NCI-H82 treated with DMSO at 0.1 percent for 48 hours (cell line): ENCODE data around the gene KLHDC4.

ENCODE experiments used
- DNase-seq: peaks from one replicate; lab custom pipeline; 2025; ENCODE audit not compliant: unreplicated experiment; lab: John Stamatoyannopoulos, UW

KLHDC4 gene

DNA sequence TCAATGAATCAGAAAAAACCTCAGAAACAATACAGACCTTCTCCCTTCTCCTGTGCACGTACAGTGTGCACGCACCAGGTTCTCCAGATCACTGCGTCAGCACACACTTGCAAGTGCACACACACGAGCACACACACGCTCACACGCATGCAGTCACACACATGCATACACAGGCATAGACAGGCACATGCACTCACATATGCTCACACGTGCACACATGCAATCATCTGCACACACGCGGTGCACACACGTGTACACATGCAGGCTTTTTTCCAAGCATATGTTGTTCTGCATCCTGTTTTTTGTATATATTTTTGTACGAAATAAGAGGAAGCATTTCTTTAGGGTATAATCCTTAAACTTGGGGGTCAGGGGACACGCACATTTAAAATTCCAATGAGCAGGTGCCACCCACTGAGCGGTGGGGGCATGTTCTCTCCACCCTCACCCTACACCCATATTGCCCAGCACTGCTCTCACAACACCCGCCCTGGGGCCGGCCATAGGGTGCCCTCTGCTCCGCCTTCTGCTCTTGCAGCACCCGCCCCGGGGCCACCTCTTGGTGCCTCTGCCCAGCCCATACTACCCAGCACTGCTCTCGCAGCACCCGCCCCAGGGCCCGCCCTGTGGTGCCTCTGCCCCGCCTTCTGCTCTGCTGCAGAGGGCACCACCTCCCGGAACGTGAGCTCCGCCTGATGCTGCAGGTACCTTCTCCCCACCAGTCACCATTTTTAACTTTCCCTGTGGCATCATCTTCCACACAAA lies 20.9 kb downstream of the KLHDC4 start:
- no peak for DNase-seq

DNA sequence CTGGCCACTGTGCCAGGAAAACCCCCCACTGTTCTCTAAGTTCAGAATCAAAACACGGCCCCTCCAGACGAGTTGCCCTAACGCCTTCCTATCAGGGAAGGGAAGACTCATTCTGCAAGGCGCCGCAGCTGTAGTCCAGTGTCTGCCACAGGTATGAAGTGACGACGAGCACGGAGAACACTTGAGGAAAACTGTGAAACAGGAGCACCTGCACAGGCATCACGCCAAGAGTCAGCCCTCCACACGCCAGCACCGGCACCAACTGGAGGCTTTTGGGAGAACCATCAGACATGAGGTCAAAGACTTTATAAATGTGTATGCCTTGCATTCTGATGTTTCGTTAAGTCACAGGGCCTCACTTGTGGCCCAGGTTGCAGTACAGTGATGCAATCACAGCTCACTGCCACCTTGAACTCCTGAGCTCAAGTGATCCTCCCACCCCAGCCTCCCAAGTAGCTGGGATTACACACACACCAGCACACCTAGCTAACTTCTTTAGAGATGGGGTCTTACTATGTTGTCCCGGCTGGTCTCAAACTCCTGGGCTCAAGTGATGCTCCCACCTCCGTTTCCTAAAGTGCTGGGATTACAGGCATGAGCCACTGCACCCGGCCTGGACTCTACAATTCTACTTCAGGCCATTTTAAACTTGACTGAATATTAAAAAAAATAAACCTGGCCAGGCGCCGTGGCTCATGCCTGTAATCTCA lies 22.9 kb downstream of the KLHDC4 start:
- DNase-seq = no peak

DNA sequence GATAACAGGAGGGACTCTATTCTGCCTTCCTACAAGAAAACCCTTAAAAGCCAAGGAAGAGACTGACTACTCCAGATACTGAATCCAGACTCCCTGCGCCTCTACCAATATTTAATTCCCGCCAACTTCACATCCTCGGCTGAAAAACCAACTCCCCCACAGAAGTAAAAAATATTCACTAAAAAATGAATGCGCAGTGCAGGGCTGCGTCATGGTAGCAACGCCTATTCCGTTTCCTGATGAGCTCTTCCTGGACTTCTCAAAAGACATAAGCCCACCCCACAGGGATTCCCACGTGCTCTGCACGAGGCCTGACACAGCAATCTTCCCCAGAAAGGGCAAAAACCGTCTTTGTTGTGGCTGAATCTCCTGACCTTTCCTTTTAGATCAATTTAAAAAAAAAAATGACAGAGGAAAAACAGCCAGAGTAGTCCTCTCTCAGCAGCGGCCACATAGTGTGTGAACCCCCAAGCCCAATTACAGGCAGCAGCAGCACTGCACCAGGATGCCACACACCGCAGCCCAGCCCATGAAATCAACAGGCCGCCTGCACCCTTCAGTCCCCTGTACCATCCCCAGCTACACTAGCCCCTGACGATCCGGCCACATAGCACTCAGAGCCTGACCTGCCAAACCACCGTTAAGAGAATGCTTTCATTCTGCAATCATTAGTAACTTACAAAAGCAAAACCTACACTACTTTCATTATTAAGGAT lies 23.9 kb downstream of the KLHDC4 start:
- no peak for DNase-seq

DNA sequence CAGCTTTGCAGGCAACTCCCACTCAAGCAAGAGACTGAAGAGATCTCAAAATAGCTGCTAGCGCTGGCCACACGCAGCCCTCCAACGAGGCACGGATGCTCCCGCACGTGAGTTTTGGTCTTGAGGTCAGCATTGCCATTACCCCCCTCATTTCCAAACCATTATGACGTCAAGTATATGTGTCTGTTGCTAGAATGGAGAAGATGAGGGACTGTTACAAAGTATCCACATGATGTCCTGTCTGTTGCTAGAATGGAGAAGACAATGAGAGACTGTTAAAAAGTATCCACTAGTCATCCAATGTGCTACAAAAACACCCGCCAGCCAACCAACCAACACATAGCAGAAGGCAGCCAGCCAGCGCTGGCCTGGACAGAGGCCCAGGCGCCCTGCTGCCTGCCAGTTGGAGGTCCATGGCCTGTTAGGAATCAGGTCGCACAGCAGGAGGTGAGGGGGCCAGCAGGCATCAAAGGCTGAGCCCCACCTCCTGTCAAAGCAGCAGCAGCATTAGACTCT lies 24.8 kb downstream of the KLHDC4 start:
- no peak for DNase-seq

DNA sequence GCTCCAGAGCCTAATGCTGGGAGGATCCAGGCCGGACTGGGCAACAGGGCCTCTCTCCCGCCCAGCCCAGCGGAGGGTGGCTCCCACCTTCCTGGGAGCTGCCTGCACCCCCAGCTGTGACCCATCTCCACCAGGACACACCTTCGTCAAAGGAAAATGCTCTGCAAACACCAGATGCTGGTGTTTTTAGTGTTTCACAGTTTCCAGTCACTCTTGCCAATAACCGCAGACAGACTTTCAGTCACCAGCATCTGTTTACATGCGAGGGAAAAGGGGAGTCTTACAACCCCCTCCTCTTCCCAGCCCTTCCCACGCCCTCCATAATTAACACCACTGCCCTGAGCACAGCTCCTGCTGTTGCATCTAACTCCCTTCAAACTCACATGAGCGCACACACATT lies 25.3 kb downstream of the KLHDC4 start:
- DNase-seq = no peak

DNA sequence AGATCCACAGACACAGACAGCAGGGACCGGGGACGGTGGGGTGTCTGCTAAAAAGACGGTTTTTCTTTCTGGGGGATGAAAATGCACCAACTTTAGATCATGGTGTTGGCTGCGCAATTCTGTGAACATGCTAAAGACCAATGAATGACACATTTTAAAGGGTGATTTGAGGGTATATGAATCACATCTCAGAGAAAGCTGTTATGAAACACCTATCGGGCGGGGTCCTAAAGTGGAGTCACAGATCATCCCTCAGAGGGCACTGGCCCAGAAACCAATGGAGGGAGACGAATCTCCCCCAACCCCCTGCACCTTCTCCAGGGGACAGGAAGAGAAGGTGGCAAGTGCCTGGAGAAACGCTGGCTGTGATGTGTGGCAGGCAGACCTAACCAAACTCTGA lies 26.0 kb downstream of the KLHDC4 start:
- DNase-seq = no peak

DNA sequence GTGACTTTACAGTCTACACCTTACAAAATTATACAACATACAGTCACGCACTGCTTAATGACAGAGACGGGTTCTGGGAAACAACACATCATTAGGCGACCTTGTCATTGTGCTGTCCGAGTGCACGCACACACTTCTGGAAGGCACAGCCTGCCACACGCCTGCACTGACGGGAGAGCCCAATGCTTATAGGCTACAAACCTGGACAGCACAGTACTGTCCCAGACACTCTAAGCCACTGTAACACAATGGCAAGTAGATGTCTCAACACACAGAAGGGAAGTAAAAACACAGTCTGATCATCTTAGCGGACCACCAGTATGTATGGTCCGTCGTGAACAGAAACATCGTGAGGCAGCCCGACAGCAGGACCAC lies 29.8 kb downstream of the KLHDC4 start:
- DNase-seq = no peak

DNA sequence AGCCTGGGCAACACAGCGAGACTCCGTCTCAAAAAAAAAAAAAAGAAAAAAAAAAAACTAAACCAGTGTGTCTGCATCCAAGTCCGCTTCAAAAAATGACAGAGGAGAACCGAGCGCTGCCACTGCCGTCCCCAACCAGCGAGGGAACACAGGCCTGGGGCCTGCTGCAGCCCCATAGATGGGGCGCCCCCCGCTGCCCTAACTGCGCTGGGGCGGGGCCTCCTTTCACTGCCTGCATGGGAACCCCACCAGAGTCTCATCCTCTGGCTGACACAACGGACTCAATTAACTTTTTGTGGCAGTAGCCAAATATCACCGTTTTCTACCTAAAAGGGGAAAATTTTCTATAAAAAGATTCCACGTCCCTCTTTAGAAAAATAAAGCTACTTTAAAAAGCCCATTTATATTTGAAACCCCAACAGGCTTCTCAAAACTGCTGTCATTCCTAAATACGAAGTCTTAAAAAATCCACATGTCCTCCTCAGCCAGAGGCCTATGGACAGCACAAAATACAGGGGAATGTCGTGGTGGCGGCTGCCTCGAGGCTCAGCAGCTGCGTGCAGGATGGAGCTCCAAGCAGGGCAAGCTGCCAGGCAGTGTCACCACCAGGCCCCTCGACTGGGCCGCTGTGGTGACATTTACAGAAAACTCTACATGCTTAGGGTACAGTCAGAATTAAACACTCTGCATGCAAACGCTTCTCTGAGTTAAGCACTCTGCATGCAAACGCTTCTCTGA lies 30.3 kb downstream of the KLHDC4 start:
- no peak for DNase-seq

DNA sequence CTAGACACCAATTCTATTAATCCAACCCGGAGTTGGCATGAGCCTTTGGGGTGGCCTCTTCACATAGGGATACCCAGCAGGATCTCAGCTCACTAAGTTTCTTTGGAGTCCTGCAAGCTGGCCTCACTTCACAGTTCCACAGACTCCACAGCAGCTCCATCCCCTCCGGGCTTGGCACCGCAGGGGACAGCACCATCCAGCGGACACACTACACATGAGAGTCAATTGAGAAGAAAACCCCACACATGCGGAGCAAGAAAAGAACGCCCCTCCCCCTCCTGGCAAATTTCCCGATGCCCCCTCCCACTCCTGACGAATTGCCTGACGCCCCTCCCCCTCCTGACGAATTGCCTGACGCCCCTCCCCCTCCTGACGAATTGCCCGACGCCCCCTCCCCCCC lies 31.1 kb downstream of the KLHDC4 start:
- no peak for DNase-seq

DNA sequence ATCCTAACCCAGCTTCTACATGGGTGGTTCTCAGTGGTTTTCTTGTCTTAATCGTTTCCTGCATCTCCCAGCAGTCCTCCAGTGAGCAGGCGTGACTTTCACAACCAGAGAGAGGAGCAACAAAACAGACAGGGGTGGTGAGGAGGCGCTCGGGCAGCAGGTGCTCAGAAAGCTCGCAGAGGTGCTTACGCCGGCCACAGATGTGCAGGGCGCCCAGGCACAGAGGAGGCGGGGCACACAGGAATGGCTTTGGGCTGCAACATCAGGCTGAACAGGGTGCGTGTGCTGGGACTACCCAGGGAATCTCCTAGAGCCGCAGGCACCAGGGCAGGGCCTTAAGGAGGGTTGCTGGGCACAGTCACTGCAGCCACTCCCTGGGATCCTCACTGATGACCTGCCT lies 32.6 kb downstream of the KLHDC4 start:
- no peak for DNase-seq

DNA sequence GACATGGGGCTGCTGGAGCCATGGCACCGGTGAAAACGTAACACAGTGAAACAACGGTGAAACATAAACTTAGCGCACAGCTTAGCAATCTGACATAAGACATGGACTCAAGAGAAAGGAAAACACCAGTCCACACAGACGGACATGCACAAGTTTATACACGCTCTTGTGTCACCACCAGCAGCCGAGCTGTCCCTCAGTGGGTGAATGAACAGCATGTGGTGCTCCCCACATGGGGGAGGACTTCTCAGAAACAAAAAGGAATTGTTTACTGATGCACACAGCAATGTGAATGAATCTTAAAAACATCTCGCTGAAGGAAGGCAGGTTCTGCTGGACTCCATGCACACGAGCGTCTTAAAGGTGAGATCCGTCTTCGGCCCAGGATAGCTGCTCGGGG lies 34.2 kb downstream of the KLHDC4 start:
- DNase-seq = no peak

DNA sequence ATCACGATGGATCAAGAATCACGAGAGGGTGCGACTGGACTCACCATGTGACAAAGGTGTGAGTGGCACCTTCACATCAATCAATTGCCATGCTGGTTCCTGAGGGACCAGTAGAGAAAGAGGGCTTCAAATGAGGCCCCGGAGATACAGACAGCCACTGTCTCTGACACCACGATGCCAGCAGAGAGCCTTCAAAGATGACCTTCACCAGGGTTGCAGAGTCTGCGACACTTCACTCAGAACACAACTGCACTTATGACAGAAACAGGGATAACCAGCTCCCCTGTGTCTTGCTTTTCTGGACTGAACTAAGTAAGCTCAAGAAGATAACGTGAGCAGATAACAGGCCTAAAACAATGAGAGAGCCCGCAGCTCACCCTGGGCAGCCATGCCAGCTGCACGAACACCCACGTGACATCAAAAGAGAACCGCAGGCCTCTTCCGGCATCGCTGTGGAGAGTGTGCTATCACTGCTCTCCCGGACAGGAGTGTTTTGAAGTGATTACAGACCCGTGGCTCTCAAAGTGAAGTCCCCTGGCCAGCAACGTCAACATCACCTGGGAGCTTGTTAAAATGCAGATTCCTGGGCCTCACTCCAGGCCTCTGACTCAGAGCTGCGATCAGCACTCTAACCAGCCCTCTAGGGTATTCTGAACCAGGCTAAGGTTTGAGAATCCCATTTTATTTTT lies 36.4 kb downstream of the KLHDC4 start:
- no peak for DNase-seq

DNA sequence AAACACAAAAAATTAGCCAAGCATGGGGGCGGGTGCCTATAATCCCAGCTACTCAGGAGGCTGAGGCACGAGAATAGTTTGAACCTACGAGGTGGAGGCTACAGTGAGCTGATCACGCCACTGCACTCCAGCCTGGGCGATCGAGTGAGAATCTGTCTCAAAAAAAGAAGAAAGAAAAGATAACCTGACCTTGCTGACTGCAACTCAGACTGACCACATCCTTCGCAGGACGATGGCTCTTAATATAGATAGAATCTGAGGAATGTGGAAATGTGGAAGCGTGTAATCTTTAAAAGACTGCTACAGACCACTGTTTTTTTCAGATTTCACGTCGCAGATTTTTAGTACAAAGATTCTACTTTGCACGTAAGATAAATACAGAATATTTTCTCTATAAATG lies 37.8 kb downstream of the KLHDC4 start:
- no peak for DNase-seq

DNA sequence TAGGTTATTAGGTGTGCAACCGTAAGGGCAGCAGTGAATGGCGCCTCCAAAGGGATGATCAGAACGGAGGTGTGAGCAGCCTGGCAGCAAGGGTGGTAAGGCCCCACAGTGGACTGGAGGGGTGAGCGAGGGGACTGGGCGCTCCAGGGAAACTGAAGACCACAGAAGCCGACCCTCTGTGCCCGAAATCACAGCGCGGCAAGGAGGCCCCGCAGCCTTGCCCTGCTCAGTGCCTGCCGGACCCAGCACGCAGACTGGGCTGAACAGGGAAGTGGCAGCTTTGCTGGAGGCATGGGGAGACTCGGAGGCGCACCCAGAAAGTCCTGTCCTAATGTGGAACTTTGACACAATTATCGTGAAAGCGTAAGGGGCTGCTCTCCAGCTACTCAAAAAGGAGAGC lies 38.4 kb downstream of the KLHDC4 start:
- no peak for DNase-seq

DNA sequence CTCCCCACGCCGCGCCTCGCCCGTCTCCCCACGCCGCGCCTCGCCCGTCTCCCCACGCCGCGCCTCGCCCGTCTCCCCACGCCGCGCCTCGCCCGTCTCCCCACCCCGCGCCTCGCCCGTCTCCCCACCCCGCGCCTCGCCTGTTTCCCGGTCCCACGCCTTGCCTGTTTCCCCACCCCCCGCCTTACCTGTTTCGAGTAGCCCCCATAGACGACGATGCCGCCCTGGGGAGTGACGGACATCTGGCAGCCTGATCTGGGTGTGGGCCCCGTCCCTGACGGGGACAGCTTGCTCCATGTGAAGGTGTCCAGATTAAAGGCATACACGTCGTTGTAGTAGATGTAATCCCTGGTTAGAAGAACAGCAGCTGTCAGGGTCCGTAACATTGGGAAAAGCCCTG lies 39.2 kb downstream of the KLHDC4 start:
- peak; percentile 8 for DNase-seq

DNA sequence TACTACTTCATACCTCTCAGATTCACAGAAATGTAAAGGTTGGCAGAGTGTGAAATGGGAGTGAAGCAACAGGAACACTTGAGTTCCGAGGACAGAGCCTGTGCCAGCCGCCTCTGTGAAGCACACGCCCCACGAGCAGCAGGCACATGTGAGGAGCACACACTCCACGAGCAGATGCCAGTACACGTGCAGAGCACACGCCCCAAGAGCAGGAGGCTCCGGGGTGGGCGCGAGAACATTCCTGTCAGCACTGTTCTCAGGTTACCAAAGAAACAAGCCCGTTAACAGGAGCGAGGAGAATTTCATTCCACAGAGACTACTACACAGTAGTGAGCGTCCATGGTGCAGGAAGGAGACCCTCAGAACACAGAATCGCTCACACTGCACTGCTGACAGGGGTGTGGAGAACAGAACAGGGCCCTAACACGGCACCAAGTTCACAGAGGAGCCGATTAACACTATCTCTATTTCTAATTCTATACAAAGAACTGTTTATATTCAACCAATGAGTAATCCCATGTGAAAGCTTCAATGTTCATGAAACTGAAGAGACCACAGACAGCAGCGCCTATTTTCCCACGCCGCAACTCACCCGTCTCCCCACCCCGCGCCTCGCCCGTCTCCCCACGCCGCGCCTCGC lies 40.1 kb downstream of the KLHDC4 start:
- DNase-seq = no peak

DNA sequence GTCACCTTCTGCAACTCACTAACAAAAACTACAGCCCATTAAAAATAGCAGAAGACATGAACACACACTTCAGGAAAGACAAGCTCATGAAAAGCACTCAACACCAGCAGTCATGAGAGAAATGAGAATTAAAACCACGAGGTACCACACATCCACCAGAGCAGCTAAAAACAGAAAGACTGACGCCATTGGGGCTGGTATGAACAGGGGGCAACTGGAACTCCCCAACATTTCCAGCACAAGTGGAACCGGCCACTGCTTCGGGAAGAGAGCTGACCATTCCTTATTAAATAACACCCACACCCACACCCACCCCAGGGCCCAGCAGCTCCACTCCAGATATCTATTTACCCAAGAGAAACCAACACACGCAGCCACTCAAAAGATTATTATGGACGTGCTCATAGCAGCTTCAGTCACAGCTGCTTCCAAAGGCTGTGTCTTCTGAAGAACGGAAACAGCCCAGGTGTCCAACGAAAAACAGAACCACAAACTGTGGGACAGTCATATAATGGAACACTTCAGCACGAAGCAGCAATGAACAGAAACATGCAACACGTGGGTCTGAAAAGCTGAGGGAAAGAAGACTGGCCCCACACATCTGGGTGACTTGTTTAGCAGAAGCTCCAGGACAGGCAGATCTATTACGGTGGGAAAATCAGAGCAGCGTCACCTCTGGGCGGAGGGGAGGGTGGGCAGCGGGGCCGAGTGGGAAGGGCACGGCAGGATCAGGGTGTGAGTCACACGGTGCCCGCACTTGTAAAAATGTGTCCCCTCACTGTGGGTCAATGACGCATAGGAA lies 41.1 kb downstream of the KLHDC4 start:
- DNase-seq = no peak

DNA sequence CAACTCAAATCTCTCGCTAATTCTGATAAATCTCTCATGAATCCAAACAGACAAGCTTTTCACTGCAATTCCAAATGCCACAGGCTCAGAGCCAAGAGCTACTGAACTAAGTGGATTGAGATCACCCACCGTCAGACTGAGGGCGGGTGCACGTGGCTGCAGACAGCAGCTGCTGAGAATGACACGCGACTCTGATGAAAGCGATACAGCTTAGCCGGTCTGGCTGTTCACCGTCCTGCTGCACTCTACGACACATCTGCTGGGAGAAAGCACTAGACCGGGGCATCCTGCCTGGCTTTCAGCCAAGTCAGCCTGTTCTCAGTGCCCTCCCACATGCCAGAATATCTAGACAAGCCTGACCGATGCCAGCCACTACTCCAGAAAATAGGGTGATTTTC lies 42.6 kb downstream of the KLHDC4 start:
- DNase-seq = peak; percentile 95

DNA sequence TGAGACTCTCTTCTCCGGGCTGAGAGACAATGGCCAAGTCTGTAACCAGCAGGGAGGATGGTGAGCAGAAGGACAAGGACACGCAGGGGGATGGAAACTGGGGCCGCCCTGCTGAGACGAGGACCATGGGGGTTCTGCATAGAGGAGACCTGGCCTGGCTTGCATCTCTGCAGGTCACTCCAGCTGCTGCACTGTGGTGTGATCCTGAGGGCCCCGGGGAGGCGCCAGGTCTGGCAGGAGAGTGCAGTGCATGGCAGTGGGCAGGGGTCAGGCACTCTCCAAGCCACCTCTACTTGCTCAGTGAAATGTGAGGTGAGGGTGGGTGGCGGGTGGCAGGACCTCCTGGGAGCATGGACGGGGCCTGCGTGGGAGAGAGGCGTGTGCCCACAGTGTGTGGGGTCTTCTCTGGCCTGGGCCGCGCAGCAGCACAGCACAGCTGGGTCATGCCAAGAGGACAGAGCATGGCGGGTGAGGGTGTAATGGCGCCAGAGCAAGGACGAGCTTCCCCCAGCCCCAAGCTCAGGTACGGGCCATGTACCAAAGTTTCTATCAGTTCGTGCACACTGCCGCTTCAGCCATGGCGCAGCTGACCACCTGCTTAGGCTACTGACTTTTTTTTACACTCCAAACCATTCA lies 43.1 kb downstream of the KLHDC4 start:
- DNase-seq = no peak
